Measurements from ENCODE around the gene SFSWAP. TPM values are rescaled to one million over a fixed set of nuclear protein-coding genes. Genes with fewer than 3 reads are reported as not detected.

Gene SFSWAP
- polyA plus RNA-seq, 3 donors = 7.3 to 33.0 (median 10.7) TPM

DNA sequence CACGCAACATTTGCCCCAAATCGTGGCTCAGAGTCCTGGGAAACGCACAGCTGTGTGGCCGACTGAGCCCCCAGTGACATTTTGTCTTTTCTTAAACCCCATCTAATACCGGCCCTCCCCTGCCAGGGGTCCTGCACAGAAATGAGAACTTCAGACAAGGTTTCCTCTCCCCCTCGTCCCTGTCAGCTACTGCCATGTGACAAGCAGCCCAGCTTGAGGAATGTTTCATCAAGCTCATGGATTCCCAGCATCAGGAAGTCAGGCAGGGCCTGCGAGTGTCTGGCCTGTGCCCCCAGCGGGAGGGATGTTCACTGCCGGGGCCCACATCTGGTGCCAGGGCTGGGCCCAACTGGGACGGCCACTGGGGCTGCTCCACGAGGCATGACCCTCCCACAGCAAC is 133.2 kb downstream of the SFSWAP start:
- no peaks in the 10 kb centered on the region for H3K4me1 Mint-ChIP-seq
- 96% methylated on average over 11 of the region's 11 CpGs for WGBS (ENCODE audit: insufficient coverage)
- Histone ChIP-seq H2AFZ (ENCODE audit: insufficient read depth, low read depth, low read length, poor library complexity, severe bottlenecking) (no peak overlapping the region), H3K27ac (ENCODE audit: low read depth in 1 of 2, low read length in 2 of 2) (no peak overlapping the region), H3K79me2 (ENCODE audit: insufficient read depth, low read length) (no peaks in the 10 kb centered on the region), H3K9me3 (replicated peaks in 1 of 2; ENCODE audit: control insufficient read depth in 1 of 2, insufficient read depth in 1 of 2, low read length in 2 of 2) (no peaks in the 10 kb centered on the region), H3K27me3 (ENCODE audit: control insufficient read depth in 2 of 2, insufficient read depth in 2 of 2, low read length in 2 of 2) (no peaks in the 10 kb centered on the region), H4K20me1 (ENCODE audit: insufficient read depth, low read length) (no peaks in the 10 kb centered on the region), H3K4me3 (replicated peaks in 1 of 3; ENCODE audit: low read depth in 2 of 3, low read length in 3 of 3) (no peak overlapping the region), H3K36me3 (replicated peaks in 1 of 2; ENCODE audit: control insufficient read depth in 1 of 2, insufficient read depth in 2 of 2, low read length in 2 of 2) (peaks cover 65 to 92% of the 10 kb centered on the region in 2 donors), H3K4me2 (replicated peaks; ENCODE audit: extremely low read depth, low read length, poor library complexity, severe bottlenecking) (no peak overlapping the region), H3K4me1 (ENCODE audit: control insufficient read depth in 1 of 2, insufficient read depth in 2 of 2, low read length in 2 of 2) (no peaks in the 10 kb centered on the region), H3K9ac (ENCODE audit: insufficient read depth, low read length, poor library complexity, severe bottlenecking) (no peak overlapping the region)
- peaks cover 72 to 99% of the 10 kb centered on the region in 2 donors for H3K36me3 Mint-ChIP-seq
- peaks cover 0 to 2% (median 0%) of the 10 kb centered on the region in 7 donors for H3K9me3 Mint-ChIP-seq
- H3K27ac Mint-ChIP-seq = peak overlapping the region in 2 of 7 donors; percentile 62 to 79
- TF ChIP-seq, protein P1, sequence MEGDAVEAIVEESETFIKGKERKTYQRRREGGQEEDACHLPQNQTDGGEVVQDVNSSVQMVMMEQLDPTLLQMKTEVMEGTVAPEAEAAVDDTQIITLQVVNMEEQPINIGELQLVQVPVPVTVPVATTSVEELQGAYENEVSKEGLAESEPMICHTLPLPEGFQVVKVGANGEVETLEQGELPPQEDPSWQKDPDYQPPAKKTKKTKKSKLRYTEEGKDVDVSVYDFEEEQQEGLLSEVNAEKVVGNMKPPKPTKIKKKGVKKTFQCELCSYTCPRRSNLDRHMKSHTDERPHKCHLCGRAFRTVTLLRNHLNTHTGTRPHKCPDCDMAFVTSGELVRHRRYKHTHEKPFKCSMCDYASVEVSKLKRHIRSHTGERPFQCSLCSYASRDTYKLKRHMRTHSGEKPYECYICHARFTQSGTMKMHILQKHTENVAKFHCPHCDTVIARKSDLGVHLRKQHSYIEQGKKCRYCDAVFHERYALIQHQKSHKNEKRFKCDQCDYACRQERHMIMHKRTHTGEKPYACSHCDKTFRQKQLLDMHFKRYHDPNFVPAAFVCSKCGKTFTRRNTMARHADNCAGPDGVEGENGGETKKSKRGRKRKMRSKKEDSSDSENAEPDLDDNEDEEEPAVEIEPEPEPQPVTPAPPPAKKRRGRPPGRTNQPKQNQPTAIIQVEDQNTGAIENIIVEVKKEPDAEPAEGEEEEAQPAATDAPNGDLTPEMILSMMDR (IDR thresholded peaks at IDR 0.05) = no peak
- no peak for DNase-seq
- intact Hi-C loops (cut with micrococcal nuclease) = no loop called here
- H3K4me3 Mint-ChIP-seq = no peak overlapping the region
- peaks cover 0 to 2% (median 0%) of the 10 kb centered on the region in 3 donors for H3K27me3 Mint-ChIP-seq (ENCODE audit: low read depth in 3 of 3)

DNA sequence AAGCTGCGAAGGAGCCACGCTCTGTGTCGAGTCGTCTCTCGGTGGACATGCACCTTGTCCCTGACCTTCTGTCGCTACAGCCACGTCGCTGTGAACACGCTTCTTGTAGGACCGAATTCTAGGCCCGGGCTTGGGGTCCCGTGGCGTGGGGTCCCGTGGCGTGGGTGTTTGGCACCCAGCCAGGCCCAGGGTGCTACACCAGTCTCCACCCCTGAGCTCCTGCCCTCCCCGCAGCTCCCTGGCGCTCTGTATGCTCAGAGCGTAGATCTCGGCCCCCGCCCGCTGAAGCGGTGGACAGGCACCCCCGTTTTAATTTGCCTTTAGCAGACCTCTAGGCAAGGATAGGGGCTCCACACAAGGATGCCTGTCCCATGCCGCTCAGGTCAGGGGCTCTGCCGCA is 133.8 kb downstream of the SFSWAP start:
- peaks cover 0 to 2% (median 0%) of the 10 kb centered on the region in 3 donors for H3K27me3 Mint-ChIP-seq (ENCODE audit: low read depth in 3 of 3)

More for the DNA sequence above, 133.8 kb downstream of the SFSWAP start:
- Histone ChIP-seq H2AFZ (ENCODE audit: insufficient read depth, low read depth, low read length, poor library complexity, severe bottlenecking) (no peak overlapping the region), H4K20me1 (ENCODE audit: insufficient read depth, low read length) (no peaks in the 10 kb centered on the region), H3K4me2 (replicated peaks; ENCODE audit: extremely low read depth, low read length, poor library complexity, severe bottlenecking) (no peak overlapping the region), H3K9me3 (replicated peaks in 1 of 2; ENCODE audit: control insufficient read depth in 1 of 2, insufficient read depth in 1 of 2, low read length in 2 of 2) (no peaks in the 10 kb centered on the region), H3K9ac (ENCODE audit: insufficient read depth, low read length, poor library complexity, severe bottlenecking) (no peak overlapping the region), H3K79me2 (ENCODE audit: insufficient read depth, low read length) (no peaks in the 10 kb centered on the region), H3K27me3 (ENCODE audit: control insufficient read depth in 2 of 2, insufficient read depth in 2 of 2, low read length in 2 of 2) (no peaks in the 10 kb centered on the region), H3K36me3 (replicated peaks in 1 of 2; ENCODE audit: control insufficient read depth in 1 of 2, insufficient read depth in 2 of 2, low read length in 2 of 2) (peaks cover 66 to 93% of the 10 kb centered on the region in 2 donors), H3K27ac (ENCODE audit: low read depth in 1 of 2, low read length in 2 of 2) (no peak overlapping the region), H3K4me1 (ENCODE audit: control insufficient read depth in 1 of 2, insufficient read depth in 2 of 2, low read length in 2 of 2) (no peaks in the 10 kb centered on the region), H3K4me3 (replicated peaks in 1 of 3; ENCODE audit: low read depth in 2 of 3, low read length in 3 of 3) (no peak overlapping the region)
- intact Hi-C loops (cut with micrococcal nuclease) = no loop called here
- Mint-ChIP-seq H3K9me3 (peaks cover 0 to 2% (median 0%) of the 10 kb centered on the region in 7 donors), H3K4me3 (no peak overlapping the region), H3K36me3 (peaks cover 71 to 99% of the 10 kb centered on the region in 2 donors), H3K27ac (no peak overlapping the region), H3K4me1 (no peaks in the 10 kb centered on the region)
- no peak for DNase-seq
- WGBS (ENCODE audit: insufficient coverage) = 95% methylated on average over 25 of the region's 25 CpGs
- TF ChIP-seq, protein P1 (IDR thresholded peaks at IDR 0.05) = no peak

All from CD14-positive monocyte (primary cell).